HG02678 (cell line): ENCODE measurements around the gene SUCO.

Experiments used
- ATAC-seq: cut with Tn5 transposase; IDR thresholded peaks from one replicate; pipeline ENCODE4 v1.9.1; 2021; ENCODE audit warnings: mild to moderate bottlenecking, moderate library complexity; ENCODE audit not compliant: unreplicated experiment

The SUCO gene

GRCh38 chr1:172641492-172641891 lies 108.5 kb downstream of the SUCO start:
- ATAC-seq: no peak

DNA sequence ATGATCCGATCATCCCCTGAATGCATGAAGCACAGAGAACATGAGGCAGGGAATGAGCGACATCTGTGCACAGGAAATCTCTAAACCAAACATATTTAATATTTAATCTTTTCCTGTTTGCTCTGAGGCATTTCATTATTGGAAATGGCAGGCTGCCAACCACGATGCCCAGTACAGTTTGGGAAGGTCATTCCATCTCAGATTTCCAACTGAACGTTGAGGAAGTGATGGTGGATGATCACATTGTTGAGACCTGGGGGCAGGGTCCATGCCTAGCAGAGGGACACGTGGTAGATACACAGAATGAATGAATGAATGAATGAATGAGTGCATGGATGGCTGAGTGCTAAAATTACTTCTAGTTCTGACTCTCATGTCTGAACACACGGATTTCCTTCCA lies 110.0 kb downstream of the SUCO start:
- ATAC-seq: no peak

GRCh38 chr1:172646653-172647052 lies 113.7 kb downstream of the SUCO start:
- no peak for ATAC-seq

DNA sequence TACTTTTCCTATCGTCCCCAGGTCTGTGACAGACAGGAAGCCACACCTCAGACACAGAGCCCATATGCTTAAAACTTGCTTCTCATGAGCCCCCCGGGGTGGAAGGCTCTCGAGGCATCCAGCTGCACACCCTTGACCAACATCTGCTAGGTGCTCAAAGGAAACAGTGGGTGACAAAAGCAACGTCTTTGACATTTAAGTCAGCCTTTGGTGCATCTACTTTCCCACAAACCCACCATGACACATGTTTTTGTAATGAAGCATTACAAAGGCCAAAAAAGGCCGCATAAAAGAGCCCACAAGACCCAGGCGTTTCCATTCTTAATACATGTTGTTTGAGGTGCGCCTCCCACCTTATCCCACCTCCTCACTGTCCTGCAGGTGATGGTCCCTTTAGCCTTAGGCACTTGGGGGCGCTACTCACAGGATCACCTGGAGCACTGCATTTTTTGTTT lies 114.2 kb downstream of the SUCO start:
- ATAC-seq: no peak

DNA sequence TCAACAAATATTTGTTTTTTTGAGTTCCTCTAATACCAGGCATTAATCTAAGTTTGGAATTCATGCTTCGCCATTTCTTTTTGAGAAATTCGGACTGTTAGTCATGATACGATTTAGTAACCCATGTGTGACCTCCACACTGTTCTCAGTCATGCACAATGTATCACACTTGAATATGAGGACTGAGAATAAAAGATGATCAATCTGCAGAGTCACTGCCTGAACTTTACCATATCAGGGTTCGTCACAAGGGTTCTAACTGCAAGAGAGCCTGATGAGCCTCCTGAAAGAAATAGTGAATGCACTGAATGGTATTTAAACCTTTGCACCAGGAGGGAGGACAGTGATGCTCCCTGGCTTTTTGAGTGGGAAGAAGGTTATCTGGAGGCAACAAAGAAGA lies 115.0 kb downstream of the SUCO start:
- ATAC-seq: no peak

DNA sequence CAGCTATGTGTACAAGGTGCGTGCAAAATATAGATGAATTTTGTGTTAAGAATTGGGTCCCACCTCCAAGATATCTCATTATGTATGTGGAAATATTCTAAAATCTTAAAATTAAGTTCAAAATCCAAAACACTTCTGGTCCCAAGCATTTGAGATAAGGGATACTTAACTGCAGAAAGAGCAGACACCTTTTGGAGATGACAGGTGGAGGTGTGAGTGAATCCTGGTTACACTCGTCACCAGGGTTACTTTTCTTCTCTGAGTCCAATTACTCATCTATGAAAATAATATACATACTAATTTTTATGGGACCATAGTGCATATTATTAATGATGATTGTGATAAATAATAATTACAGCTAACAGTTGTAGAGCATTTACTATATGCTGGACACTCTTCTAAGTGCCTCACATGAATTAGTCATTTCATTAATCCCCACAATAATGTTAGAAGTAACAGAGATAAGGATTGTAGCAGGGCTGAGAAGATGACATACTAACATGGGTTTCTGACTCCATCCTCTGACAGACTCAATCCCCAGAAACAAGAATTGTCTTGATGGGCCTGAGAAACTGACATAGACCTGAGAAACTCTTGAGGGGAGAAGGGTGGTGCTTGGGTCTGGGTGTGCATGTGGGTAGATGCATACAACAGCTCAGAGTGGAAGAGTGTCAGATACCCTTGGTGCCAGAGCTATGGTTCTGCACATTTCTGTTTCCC lies 117.7 kb downstream of the SUCO start:
- no peak for ATAC-seq

DNA sequence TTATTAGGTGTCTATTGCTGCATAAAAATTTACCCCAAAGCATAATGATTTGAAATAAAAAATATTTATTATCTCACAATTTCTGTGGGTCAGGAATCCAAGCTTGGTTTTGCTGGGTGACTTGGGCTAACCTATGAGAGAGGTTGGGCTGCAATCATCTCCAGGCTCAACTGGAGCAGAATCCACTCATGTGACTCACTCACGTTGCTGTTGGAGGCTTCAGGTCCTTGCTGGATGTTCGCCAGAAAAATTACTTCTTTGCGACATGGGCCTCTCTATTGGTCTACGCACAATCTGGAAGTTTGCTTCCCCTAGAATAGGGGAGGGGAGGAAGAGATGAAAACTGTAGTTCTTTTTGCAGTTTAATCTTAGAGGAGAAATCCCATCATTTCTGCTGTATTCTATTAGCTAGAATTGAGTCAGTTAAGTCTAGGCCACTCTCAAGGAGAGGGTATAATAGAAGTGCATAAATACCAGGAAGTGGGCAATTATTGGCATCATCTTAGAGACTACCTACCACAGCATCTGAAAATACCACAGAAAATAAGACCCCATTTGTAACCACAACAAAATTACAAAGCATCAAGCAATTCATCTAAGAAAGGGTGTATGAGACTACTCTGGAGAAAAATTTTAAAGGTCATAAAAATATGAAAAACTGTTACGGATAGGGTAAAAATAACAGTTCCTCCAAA lies 120.2 kb downstream of the SUCO start:
- no peak for ATAC-seq

GRCh38 chr1:172654535-172654934 lies 121.6 kb downstream of the SUCO start:
- ATAC-seq: no peak

DNA sequence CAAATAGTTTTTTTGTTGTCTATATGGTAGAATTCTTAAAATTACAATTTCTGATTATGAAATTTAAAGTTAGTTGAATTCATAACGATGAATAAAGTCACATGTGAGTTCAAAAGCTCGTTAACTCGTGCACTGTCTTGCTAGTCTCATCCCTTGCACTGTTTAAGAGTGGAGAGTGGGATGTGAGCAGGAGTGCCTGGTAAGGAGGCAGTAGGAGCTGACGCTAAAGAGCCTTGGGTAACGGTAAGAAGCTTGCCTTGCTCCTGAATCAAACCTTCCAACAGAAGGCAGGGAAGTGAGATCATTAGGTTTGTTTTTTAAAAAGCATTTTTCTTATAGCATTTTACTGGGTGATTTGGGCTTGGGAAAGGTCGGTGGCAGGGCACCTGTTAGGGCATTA lies 123.6 kb downstream of the SUCO start:
- ATAC-seq: no peak

DNA sequence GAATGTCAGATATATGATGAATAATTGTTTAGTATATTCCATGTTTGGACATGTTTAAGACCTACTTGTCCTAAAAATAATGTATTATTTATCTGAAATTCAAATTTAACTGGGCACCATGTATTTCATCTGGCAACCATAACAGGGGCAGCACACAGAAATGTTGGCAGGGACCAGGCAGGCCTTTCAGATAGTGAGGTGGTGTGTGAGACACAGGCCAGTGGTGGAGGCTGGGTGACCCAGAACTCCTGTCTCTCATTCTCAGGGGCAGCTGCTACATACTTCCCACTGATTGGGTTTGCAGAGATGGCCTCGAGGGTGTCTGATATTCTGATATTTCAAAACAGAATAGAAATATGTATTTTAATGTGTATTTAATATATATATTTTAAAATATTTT lies 124.6 kb downstream of the SUCO start:
- ATAC-seq: no peak

DNA sequence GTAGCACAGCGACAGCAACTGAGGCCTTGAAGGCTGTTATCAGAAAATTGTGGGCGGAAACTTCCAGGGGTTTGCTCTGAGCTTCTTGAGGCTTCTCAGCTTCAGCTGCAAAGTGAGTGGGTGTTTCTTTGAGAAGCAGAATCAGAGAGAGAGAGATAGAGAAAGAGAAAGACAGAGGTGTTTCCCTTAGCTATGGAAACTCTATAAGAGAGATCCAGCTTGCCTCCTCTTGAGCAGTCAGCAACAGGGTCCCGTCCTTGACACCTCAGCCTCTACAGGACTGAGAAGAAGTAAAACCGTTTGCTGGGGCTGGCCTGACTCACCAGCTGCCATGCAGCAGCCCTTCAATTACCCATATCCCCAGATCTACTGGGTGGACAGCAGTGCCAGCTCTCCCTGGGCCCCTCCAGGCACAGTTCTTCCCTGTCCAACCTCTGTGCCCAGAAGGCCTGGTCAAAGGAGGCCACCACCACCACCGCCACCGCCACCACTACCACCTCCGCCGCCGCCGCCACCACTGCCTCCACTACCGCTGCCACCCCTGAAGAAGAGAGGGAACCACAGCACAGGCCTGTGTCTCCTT lies 126.0 kb downstream of the SUCO start, which contains the start of gene FASLG:
TSS of gene FASLG (plus strand) at position 233 of the 583 bp plus-strand sequence. CDS start at position 332, 99 bp downstream.
- ATAC-seq: no peak

- ATAC-seq: no peak
These were observed 128.2 kb downstream of the SUCO start for GRCh38 chr1:172661107-172661506.
